Common myeloid progenitor, CD34-positive (primary cell): ENCODE measurements around the gene RAPGEF5.

ENCODE experiments used
- CTCF ChIA-PET: fragments of 350-600 bp; sonication (Branson Sonifier 250); formaldehyde crosslinking; loops from one replicate; lab custom pipeline; 2021; ENCODE audit warnings: antibody characterized with exemption; lab: Charles Lee
- POLR2A ChIA-PET: fragments of 350-600 bp; sonication (Branson Sonifier 250); formaldehyde crosslinking; loops from one replicate; lab custom pipeline; 2021; ENCODE audit warnings: antibody characterized with exemption; lab: Charles Lee
- DNase-seq, 3 donors: peaks; one replicate each; pipeline versions ENCODE4 v3.0.0 to v3.0.0-alpha.2; 2013
- H3K27ac ChIP-seq, 2 experiments: 1 replicate in 1 of 2; 2 replicates in 1 of 2; pipeline ENCODE4 v1.7.0; 2013; ENCODE audit warnings: inconsistent platforms in 2 of 2, low read length in 2 of 2, mild to moderate bottlenecking in 2 of 2, low read depth in 1 of 2, moderate library complexity in 1 of 2; ENCODE audit not compliant: severe bottlenecking in 2 of 2, insufficient read depth in 1 of 2, poor library complexity in 1 of 2
- H3K27me3 ChIP-seq, 5 experiments: replicated peaks in 2 of 5; 1 replicate in 3 of 5; 2 replicates in 2 of 5; pipeline versions ENCODE4 v1.6.1 to v1.7.0; 2013; ENCODE audit warnings: low read length in 4 of 5, mild to moderate bottlenecking in 2 of 5, moderate library complexity in 2 of 5, inconsistent platforms in 1 of 5; ENCODE audit not compliant: insufficient read depth in 5 of 5, control insufficient read depth in 4 of 5
- H3K36me3 ChIP-seq, 4 experiments: 1 replicate in 2 of 4; 2 replicates in 2 of 4; pipeline versions ENCODE4 v1.6.1 to v1.7.0; 2013; ENCODE audit warnings: low read length in 3 of 4, control low read depth in 1 of 4, mild to moderate bottlenecking in 1 of 4; ENCODE audit not compliant: control insufficient read depth in 4 of 4, insufficient read depth in 4 of 4
- H3K4me1 ChIP-seq, 4 experiments: 1 replicate in 3 of 4; 2 replicates in 1 of 4; pipeline versions ENCODE4 v1.6.1 to v1.7.1; 2013; ENCODE audit warnings: low read length in 3 of 4, mild to moderate bottlenecking in 3 of 4, control low read depth in 1 of 4, inconsistent platforms in 1 of 4, moderate library complexity in 1 of 4; ENCODE audit not compliant: control insufficient read depth in 4 of 4, insufficient read depth in 4 of 4; ENCODE audit errors: control extremely low read depth in 1 of 4
- H3K4me3 ChIP-seq, 7 experiments: 1 replicate in 4 of 7; 2 replicates in 3 of 7; pipeline versions ENCODE4 v1.5.1 to v1.7.0; 2013; ENCODE audit warnings: mild to moderate bottlenecking in 7 of 7, low read length in 6 of 7, moderate library complexity in 6 of 7, inconsistent platforms in 2 of 7, low read depth in 2 of 7, control low read depth in 1 of 7; ENCODE audit not compliant: insufficient read depth in 4 of 7, control insufficient read depth in 1 of 7; ENCODE audit errors: extremely low read depth in 1 of 7
- H3K9me3 ChIP-seq, 5 experiments: 1 replicate in 4 of 5; 2 replicates in 1 of 5; pipeline versions ENCODE4 v1.6.1 to v1.7.1; 2013; ENCODE audit warnings: low read length in 4 of 5, mild to moderate bottlenecking in 2 of 5, inconsistent platforms in 1 of 5, low read depth in 1 of 5, moderate library complexity in 1 of 5; ENCODE audit not compliant: control insufficient read depth in 4 of 5, insufficient read depth in 2 of 5; ENCODE audit errors: control extremely low read depth in 1 of 5
- WGBS: methylation state at CpG from one replicate; pipeline ENCODE4 v1.1.5; 2013; ENCODE audit not compliant: insufficient coverage; 5-methylcytosine and 5-hydroxymethylcytosine counted together

The RAPGEF5 gene

GRCh38 chr7:22201186-22201880 is 155.6 kb downstream of the RAPGEF5 start:
- no peak overlapping the region for H3K4me3 ChIP-seq
- POLR2A ChIA-PET: no interaction called here
- H3K9me3 ChIP-seq: no peaks in the 10 kb centered on the region
- CTCF ChIA-PET: no interaction called here
- H3K27ac ChIP-seq: no peak overlapping the region
- WGBS: no CpG with 5 or more reads among the region's 4 CpGs
- no peaks in the 10 kb centered on the region for H3K36me3 ChIP-seq
- no peak for DNase-seq
- no peaks in the 10 kb centered on the region for H3K27me3 ChIP-seq
- no peaks in the 10 kb centered on the region for H3K4me1 ChIP-seq

GRCh38 chr7:22200777-22201176 is 156.2 kb downstream of the RAPGEF5 start:
- H3K4me1 ChIP-seq: no peaks in the 10 kb centered on the region
- no peaks in the 10 kb centered on the region for H3K36me3 ChIP-seq
- H3K9me3 ChIP-seq: no peaks in the 10 kb centered on the region
- CTCF ChIA-PET: interaction anchor here (0.5 kb wide), 1 partner anchor 375 kb away, joined by 3 read pairs; no protein-coding TSS in a partner anchor
- no peak overlapping the region for H3K4me3 ChIP-seq
- POLR2A ChIA-PET: no interaction called here
- H3K27me3 ChIP-seq: no peaks in the 10 kb centered on the region
- H3K27ac ChIP-seq: no peak overlapping the region
- DNase-seq: no peak

- no peak overlapping the region for H3K4me3 ChIP-seq
- no peaks in the 10 kb centered on the region for H3K9me3 ChIP-seq
- H3K36me3 ChIP-seq: no peaks in the 10 kb centered on the region
- no peaks in the 10 kb centered on the region for H3K27me3 ChIP-seq
- WGBS: no CpG with 5 or more reads among the region's 4 CpGs
- no peak for DNase-seq
- no peak overlapping the region for H3K27ac ChIP-seq
- CTCF ChIA-PET: interaction anchor here (0.5 kb wide), 1 partner anchor 374 kb away, joined by 3 read pairs; no protein-coding TSS in a partner anchor
- no peaks in the 10 kb centered on the region for H3K4me1 ChIP-seq
- POLR2A ChIA-PET: no interaction called here
Measured at GRCh38 chr7:22200238-22200637, 156.7 kb downstream of the RAPGEF5 start.

- Histone ChIP-seq H3K36me3 (no peaks in the 10 kb centered on the region), H3K27me3 (no peaks in the 10 kb centered on the region), H3K27ac (no peak overlapping the region), H3K4me1 (no peaks in the 10 kb centered on the region), H3K4me3 (no peak overlapping the region), H3K9me3 (no peaks in the 10 kb centered on the region)
- ChIA-PET CTCF (interaction anchor here (0.8 to 1.2 kb wide), 2 partner anchors 8 to 37 kb away, joined by 3 to 5 read pairs; no protein-coding TSS in a partner anchor), POLR2A (no interaction called here)
- DNase-seq: no peak
- no CpG with 5 or more reads among the region's 3 CpGs for WGBS
Measured at GRCh38 chr7:22197376-22197775, 159.6 kb downstream of the RAPGEF5 start.

- Histone ChIP-seq H3K9me3 (no peaks in the 10 kb centered on the region), H3K36me3 (no peaks in the 10 kb centered on the region), H3K4me3 (no peak overlapping the region), H3K4me1 (no peaks in the 10 kb centered on the region), H3K27ac (no peak overlapping the region), H3K27me3 (no peaks in the 10 kb centered on the region)
- CTCF ChIA-PET: no interaction called here
- POLR2A ChIA-PET: no interaction called here
- no peak for DNase-seq
- WGBS: 94% methylated on average over 6 of the region's 6 CpGs
Measured at GRCh38 chr7:22196429-22196828, 160.5 kb downstream of the RAPGEF5 start.

- H3K27me3 ChIP-seq: no peaks in the 10 kb centered on the region
- 100% methylated on average over 2 of the region's 9 CpGs for WGBS
- ChIA-PET POLR2A (no interaction called here), CTCF (interaction anchor here (1.4 kb wide), 1 partner anchor 14 kb away, joined by 6 read pairs; no protein-coding TSS in a partner anchor)
- no peak overlapping the region for H3K4me3 ChIP-seq
- no peaks in the 10 kb centered on the region for H3K9me3 ChIP-seq
- H3K36me3 ChIP-seq: no peaks in the 10 kb centered on the region
- DNase-seq: no peak
- no peak overlapping the region for H3K27ac ChIP-seq
- H3K4me1 ChIP-seq: no peaks in the 10 kb centered on the region
Measured at GRCh38 chr7:22195397-22196172, 161.4 kb downstream of the RAPGEF5 start.

GRCh38 chr7:22194658-22195273 is 162.2 kb downstream of the RAPGEF5 start:
- CTCF ChIA-PET: interaction anchor here (1.1 to 1.4 kb wide), 2 partner anchors 13 to 21 kb away, joined by 3 to 6 read pairs; no protein-coding TSS in a partner anchor
- H3K27ac ChIP-seq: no peak overlapping the region
- POLR2A ChIA-PET: no interaction called here

More at GRCh38 chr7:22194658-22195273, 162.2 kb downstream of the RAPGEF5 start:
- 95% methylated on average over 9 of the region's 10 CpGs for WGBS
- Histone ChIP-seq H3K36me3 (no peaks in the 10 kb centered on the region), H3K27me3 (no peaks in the 10 kb centered on the region), H3K9me3 (no peaks in the 10 kb centered on the region), H3K4me3 (no peak overlapping the region), H3K4me1 (no peaks in the 10 kb centered on the region)
- no peak for DNase-seq
